Fibroblast of skin of abdomen (primary cell): Measurements from ENCODE around the gene ZNF83.
A peak's percentile ranks its signal among the peaks of the same experiment; 100 is the strongest.

Source experiments
- DNase-seq: peaks from one replicate; pipeline ENCODE4 v3.0.0-alpha.2; 2013

ZNF83 gene

DNA sequence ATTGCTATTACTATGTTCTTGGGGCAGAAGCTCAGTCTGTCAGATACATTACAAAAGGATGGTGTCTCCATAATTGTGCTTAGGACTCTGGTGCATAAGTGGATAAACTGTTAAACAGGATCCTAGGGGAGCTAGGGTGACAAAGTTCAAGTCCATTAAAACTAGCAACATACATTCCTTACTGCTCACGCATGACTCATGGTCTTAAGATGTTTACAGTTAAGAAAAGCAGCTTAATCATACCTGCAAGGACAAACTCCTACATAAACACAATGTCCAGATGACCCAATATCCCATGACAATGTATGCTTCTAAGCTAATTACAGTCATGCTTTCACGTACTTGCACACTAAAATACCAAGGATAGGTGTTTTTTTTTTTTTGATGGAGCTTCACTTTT lies 71.6 kb downstream of the ZNF83 start:
- peak; percentile 34 for DNase-seq

GRCh38 chr19:52566121-52566520 lies 72.0 kb downstream of the ZNF83 start:
- no peak for DNase-seq
